GM19240 (cell line): Measurements from ENCODE around the gene SFXN2.
"Not testable (repeated sequence)": the region's sequence is repeated elsewhere in the genome, so short reads cannot be mapped to it uniquely, and the experiment has no call there.

Experiments used
- DNase-seq: peaks from one replicate; pipeline ENCODE4 v3.0.0; 2011; ENCODE audit warnings: low spot score; ENCODE audit not compliant: insufficient read length

The SFXN2 gene

GRCh38 chr10:102679596-102679995 is 34.8 kb upstream of the SFXN2 start:
- no peak for DNase-seq

GRCh38 chr10:102681696-102682095 is 32.7 kb upstream of the SFXN2 start:
- no peak for DNase-seq

GRCh38 chr10:102682416-102682815 is 32.0 kb upstream of the SFXN2 start:
- no peak for DNase-seq

- no peak for DNase-seq
Measured at GRCh38 chr10:102682981-102683380, 31.5 kb upstream of the SFXN2 start.

GRCh38 chr10:102683736-102684135 is 30.7 kb upstream of the SFXN2 start:
- no peak for DNase-seq

GRCh38 chr10:102691285-102692066 is 23.0 kb upstream of the SFXN2 start:
- no peak for DNase-seq

GRCh38 chr10:102695401-102695800 is 19.0 kb upstream of the SFXN2 start:
- DNase-seq = not testable (repeated sequence)

- no peak for DNase-seq
Measured at GRCh38 chr10:102696736-102697135, 17.7 kb upstream of the SFXN2 start.

GRCh38 chr10:102698894-102699293 is 15.5 kb upstream of the SFXN2 start:
- DNase-seq = no peak

- no peak for DNase-seq
Measured at GRCh38 chr10:102701272-102701671, 13.2 kb upstream of the SFXN2 start.

GRCh38 chr10:102701796-102702195 is 12.6 kb upstream of the SFXN2 start:
- no peak for DNase-seq

GRCh38 chr10:102702742-102703141 is 11.7 kb upstream of the SFXN2 start:
- DNase-seq = no peak

- DNase-seq = no peak
Measured at GRCh38 chr10:102704915-102705314, 9.5 kb upstream of the SFXN2 start.

GRCh38 chr10:102705531-102705930 is 8.9 kb upstream of the SFXN2 start:
- DNase-seq = no peak

- DNase-seq = no peak
Measured at GRCh38 chr10:102710609-102711008, 3.8 kb upstream of the SFXN2 start.

- no peak for DNase-seq
Measured at GRCh38 chr10:102712089-102712488, 2.3 kb upstream of the SFXN2 start.

GRCh38 chr10:102712843-102713538 is 1.4 kb upstream of the SFXN2 start:
- DNase-seq = no peak

GRCh38 chr10:102713539-102713813 is 960 bp upstream of the SFXN2 start:
- no peak for DNase-seq

- DNase-seq = peak; percentile 92
Measured at GRCh38 chr10:102713814-102714620, 419 bp upstream of the SFXN2 start, which contains the start of gene ARL3. Gene ARL3 (minus strand): TSS chr10:102714397. CDS start chr10:102714275, 122 bp downstream.

- no peak for DNase-seq
Measured at GRCh38 chr10:102715880-102716279, 1.4 kb downstream of the SFXN2 start.

- DNase-seq = not testable (repeated sequence)
Measured at GRCh38 chr10:102716900-102717565, 2.6 kb downstream of the SFXN2 start.

- no peak for DNase-seq
Measured at GRCh38 chr10:102718220-102718619, 3.8 kb downstream of the SFXN2 start.
